ENCODE measurements around the gene JAZF1. TPM values are rescaled to one million over a fixed set of nuclear protein-coding genes. Genes with fewer than 3 reads are reported as not detected.

Gene JAZF1
- total RNA-seq, 1 donor from 2014 or later = 3.1 TPM

- no peak for DNase-seq (ENCODE audit: low read depth, low spot score)
- H3K27me3 Mint-ChIP-seq (ENCODE audit: low read depth) = no peaks in the 10 kb centered on the region
- TF ChIP-seq CTCF (conservative IDR thresholded peaks at IDR 0.05) = no peak
- no peak overlapping the region for H3K27ac Mint-ChIP-seq (ENCODE audit: unreplicated experiment)
- no peak overlapping the region for H3K4me3 Mint-ChIP-seq
- H3K36me3 Mint-ChIP-seq (ENCODE audit: low read depth) = no peaks in the 10 kb centered on the region
- peaks cover 13% of the 10 kb centered on the region for H3K4me1 Mint-ChIP-seq
- no peaks in the 10 kb centered on the region for H3K9me3 Mint-ChIP-seq
Measured at GRCh38 chr7:28088901-28089714, 91.5 kb downstream of the JAZF1 start.

- H3K36me3 Mint-ChIP-seq (ENCODE audit: low read depth) = no peaks in the 10 kb centered on the region
Measured at GRCh38 chr7:28088032-28088431, 92.6 kb downstream of the JAZF1 start.

GRCh38 chr7:28086198-28086597 is 94.4 kb downstream of the JAZF1 start:
- Mint-ChIP-seq H3K27ac (ENCODE audit: unreplicated experiment) (no peak overlapping the region), H3K36me3 (ENCODE audit: low read depth) (no peaks in the 10 kb centered on the region), H3K4me1 (peaks cover 8% of the 10 kb centered on the region), H3K4me3 (no peak overlapping the region), H3K9me3 (no peaks in the 10 kb centered on the region), H3K27me3 (ENCODE audit: low read depth) (no peaks in the 10 kb centered on the region)
- TF ChIP-seq CTCF (conservative IDR thresholded peaks at IDR 0.05) = no peak
- no peak for DNase-seq (ENCODE audit: low read depth, low spot score)

More at GRCh38 chr7:28088032-28088431, 92.6 kb downstream of the JAZF1 start:
- no peak for DNase-seq (ENCODE audit: low read depth, low spot score)
- peaks cover 8% of the 10 kb centered on the region for H3K4me1 Mint-ChIP-seq
- H3K9me3 Mint-ChIP-seq = no peaks in the 10 kb centered on the region
- no peak overlapping the region for H3K27ac Mint-ChIP-seq (ENCODE audit: unreplicated experiment)
- H3K4me3 Mint-ChIP-seq = no peak overlapping the region
- TF ChIP-seq CTCF (conservative IDR thresholded peaks at IDR 0.05) = no peak
- no peaks in the 10 kb centered on the region for H3K27me3 Mint-ChIP-seq (ENCODE audit: low read depth)

- DNase-seq (ENCODE audit: low read depth, low spot score) = no peak
- Mint-ChIP-seq H3K4me1 (peaks cover 8% of the 10 kb centered on the region), H3K27ac (ENCODE audit: unreplicated experiment) (no peak overlapping the region), H3K9me3 (no peaks in the 10 kb centered on the region), H3K36me3 (ENCODE audit: low read depth) (no peaks in the 10 kb centered on the region), H3K27me3 (ENCODE audit: low read depth) (no peaks in the 10 kb centered on the region), H3K4me3 (no peak overlapping the region)
- TF ChIP-seq CTCF (conservative IDR thresholded peaks at IDR 0.05) = no peak
Measured at GRCh38 chr7:28083998-28084985, 96.3 kb downstream of the JAZF1 start.

GRCh38 chr7:28083164-28083997 is 97.2 kb downstream of the JAZF1 start:
- no peak for TF ChIP-seq CTCF (conservative IDR thresholded peaks at IDR 0.05)
- Mint-ChIP-seq H3K9me3 (no peaks in the 10 kb centered on the region), H3K27ac (ENCODE audit: unreplicated experiment) (no peak overlapping the region), H3K4me1 (peaks cover 5% of the 10 kb centered on the region), H3K36me3 (ENCODE audit: low read depth) (no peaks in the 10 kb centered on the region), H3K4me3 (no peak overlapping the region), H3K27me3 (ENCODE audit: low read depth) (no peaks in the 10 kb centered on the region)
- no peak for DNase-seq (ENCODE audit: low read depth, low spot score)
